CD4-positive, alpha-beta memory T cell (primary cell): ENCODE results near the gene MKS1. TPM values are rescaled to one million over a fixed set of nuclear protein-coding genes. Genes with fewer than 3 reads are reported as not detected.

Experiments used
- CTCF ChIA-PET: fragments of 350-600 bp; sonication (Branson Sonifier 250); formaldehyde crosslinking; loops from one replicate; lab custom pipeline; 2021; ENCODE audit warnings: inconsistent platforms; ENCODE audit not compliant: partially characterized antibody; lab: Charles Lee
- POLR2A ChIA-PET: fragments of 350-600 bp; sonication (Branson Sonifier 250); formaldehyde crosslinking; loops from one replicate; lab custom pipeline; 2021; ENCODE audit not compliant: partially characterized antibody; lab: Charles Lee
- DNase-seq, 5 donors: peaks; one replicate each; pipeline versions ENCODE4 v3.0.0 to v3.0.0-alpha.2; 2020 to 2022; ENCODE audit warnings: mixed read lengths in 1 of 5
- H3K27ac ChIP-seq: one replicate; pipeline ENCODE4 v1.7.0; 2013; ENCODE audit warnings: low read depth, low read length
- H3K27me3 ChIP-seq: 2 replicates; pipeline ENCODE4 v1.7.0; 2013; ENCODE audit warnings: mild to moderate bottlenecking, low read length, moderate library complexity; ENCODE audit not compliant: insufficient read depth
- H3K36me3 ChIP-seq: 2 replicates; pipeline ENCODE4 v1.7.0; 2013; ENCODE audit warnings: mild to moderate bottlenecking, low read length, moderate library complexity; ENCODE audit not compliant: insufficient read depth
- H3K4me1 ChIP-seq: 2 replicates; pipeline ENCODE4 v1.7.0; 2013; ENCODE audit warnings: mild to moderate bottlenecking, low read length, moderate library complexity; ENCODE audit not compliant: insufficient read depth
- H3K4me3 ChIP-seq, 2 donors: one replicate each; pipeline ENCODE4 v1.7.0; 2013; ENCODE audit warnings: low read length in 2 of 2, mild to moderate bottlenecking in 1 of 2
- H3K9me3 ChIP-seq, 2 donors: one replicate each; pipeline ENCODE4 v1.7.0; 2013; ENCODE audit warnings: low read length in 2 of 2, control low read depth in 1 of 2; ENCODE audit not compliant: control insufficient read depth in 1 of 2
- H3K27ac Mint-ChIP-seq, 7 donors: one replicate each; pipeline ENCODE4 v1.8.0; 2020 to 2021; ENCODE audit warnings: mixed read lengths in 7 of 7, mild to moderate bottlenecking in 6 of 7, inconsistent platforms in 3 of 7, moderate library complexity in 3 of 7
- H3K27me3 Mint-ChIP-seq, 2 donors: one replicate each; pipeline ENCODE4 v1.8.0; 2020 to 2021; ENCODE audit warnings: mixed read lengths in 2 of 2
- H3K36me3 Mint-ChIP-seq, 2 donors: one replicate each; pipeline ENCODE4 v1.8.0; 2020 to 2021; ENCODE audit warnings: mixed read lengths in 2 of 2, inconsistent platforms in 1 of 2, mild to moderate bottlenecking in 1 of 2
- H3K4me1 Mint-ChIP-seq, 4 donors: one replicate each; pipeline ENCODE4 v1.8.0; 2020 to 2021; ENCODE audit warnings: mixed read lengths in 4 of 4, mild to moderate bottlenecking in 1 of 4
- H3K4me3 Mint-ChIP-seq, 8 donors: one replicate each; pipeline ENCODE4 v1.8.0; 2020 to 2021; ENCODE audit warnings: mixed read lengths in 8 of 8, mild to moderate bottlenecking in 7 of 8, moderate library complexity in 6 of 8, inconsistent platforms in 3 of 8
- H3K9me3 Mint-ChIP-seq, 8 donors: one replicate each; pipeline ENCODE4 v1.8.0; 2020 to 2021; ENCODE audit warnings: mixed read lengths in 8 of 8, mild to moderate bottlenecking in 5 of 8, inconsistent platforms in 3 of 8, moderate library complexity in 1 of 8
- intact Hi-C: fragments of 100-400 bp; cut with micrococcal nuclease; formaldehyde crosslinking; loops from one replicate; pipeline ENCODE4 v1.15.1; 2023
- polyA plus RNA-seq, 2 donors: library from polyadenylated mRNA; unstranded; fragments of 300-500 nt; fragmentation: Illumina TruSeq; gene quantifications; one replicate each; pipeline ENCODE4 v1.2.3, GENCODE V29; 2021
- total RNA-seq, 2 experiments: library from RNA; stranded (reverse); gene quantifications; one replicate each; pipeline ENCODE4 v1.2.3, GENCODE V29; 2021

MKS1 gene
- total and polyA plus RNA-seq, 4 experiments from 2014 or later, result 12.1 to 29.4 (median 20.7) TPM

DNA sequence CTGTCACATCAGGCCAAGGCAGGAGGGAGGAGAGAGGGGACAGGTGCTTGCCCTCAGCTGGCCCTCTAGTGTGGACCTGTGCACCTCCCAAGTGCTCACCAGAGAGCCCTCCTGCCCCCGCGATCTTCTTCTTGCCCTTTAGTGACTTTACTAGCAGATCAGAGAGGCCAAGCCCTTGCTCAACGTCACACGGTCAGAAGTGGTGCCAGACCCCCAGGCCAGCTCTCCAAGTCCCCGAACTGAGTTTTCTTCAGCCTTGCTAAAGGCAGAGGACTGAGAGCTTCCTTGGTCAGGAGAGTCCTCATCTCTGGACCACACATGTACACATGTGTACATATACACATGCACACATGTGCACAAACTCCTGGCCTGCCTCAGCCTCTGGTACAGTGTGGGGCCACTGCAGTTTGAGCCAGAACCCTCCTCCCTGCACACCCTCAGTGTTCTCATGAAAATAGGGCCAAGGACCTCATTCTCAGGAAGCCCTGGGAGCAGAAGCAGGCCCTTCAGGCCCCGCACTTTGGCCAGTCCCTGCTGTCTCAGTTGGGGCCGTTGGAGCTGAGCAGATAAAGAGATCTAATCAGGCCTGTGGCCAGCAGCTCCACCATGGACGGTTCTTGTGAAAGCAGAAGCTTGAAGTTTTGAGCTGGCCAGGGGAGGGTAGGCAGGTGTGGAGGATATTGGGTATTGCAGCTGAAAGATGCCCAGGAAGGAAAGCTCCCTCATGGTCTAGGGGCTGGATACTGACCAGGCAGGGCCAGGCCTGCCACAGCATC is 33.9 kb downstream of the MKS1 start:
- Histone ChIP-seq H3K4me1 (peaks cover 3% of the 10 kb centered on the region), H3K27ac (no peak overlapping the region), H3K27me3 (peaks cover 2% of the 10 kb centered on the region), H3K9me3 (no peaks in the 10 kb centered on the region), H3K36me3 (no peaks in the 10 kb centered on the region), H3K4me3 (no peak overlapping the region)
- intact Hi-C loops, result no loop called here
- H3K9me3 Mint-ChIP-seq, result peaks cover 0 to 1% (median 0%) of the 10 kb centered on the region in 8 donors
- peaks cover 2 to 6% (median 4%) of the 10 kb centered on the region in 4 donors for H3K4me1 Mint-ChIP-seq
- POLR2A ChIA-PET, result no interaction called here
- H3K27me3 Mint-ChIP-seq, result peaks cover 2 to 5% of the 10 kb centered on the region in 2 donors
- CTCF ChIA-PET, result interaction anchor here (0.6 to 1.7 kb wide), 6 partner anchors 9 to 334 kb away, joined by 3 to 8 read pairs (median 4); no protein-coding TSS in a partner anchor
- no peaks in the 10 kb centered on the region for H3K36me3 Mint-ChIP-seq
- no peak overlapping the region for H3K4me3 Mint-ChIP-seq
- peak overlapping the region in 1 of 7 donors; percentile 56 for H3K27ac Mint-ChIP-seq
- DNase-seq, result no peak

DNA sequence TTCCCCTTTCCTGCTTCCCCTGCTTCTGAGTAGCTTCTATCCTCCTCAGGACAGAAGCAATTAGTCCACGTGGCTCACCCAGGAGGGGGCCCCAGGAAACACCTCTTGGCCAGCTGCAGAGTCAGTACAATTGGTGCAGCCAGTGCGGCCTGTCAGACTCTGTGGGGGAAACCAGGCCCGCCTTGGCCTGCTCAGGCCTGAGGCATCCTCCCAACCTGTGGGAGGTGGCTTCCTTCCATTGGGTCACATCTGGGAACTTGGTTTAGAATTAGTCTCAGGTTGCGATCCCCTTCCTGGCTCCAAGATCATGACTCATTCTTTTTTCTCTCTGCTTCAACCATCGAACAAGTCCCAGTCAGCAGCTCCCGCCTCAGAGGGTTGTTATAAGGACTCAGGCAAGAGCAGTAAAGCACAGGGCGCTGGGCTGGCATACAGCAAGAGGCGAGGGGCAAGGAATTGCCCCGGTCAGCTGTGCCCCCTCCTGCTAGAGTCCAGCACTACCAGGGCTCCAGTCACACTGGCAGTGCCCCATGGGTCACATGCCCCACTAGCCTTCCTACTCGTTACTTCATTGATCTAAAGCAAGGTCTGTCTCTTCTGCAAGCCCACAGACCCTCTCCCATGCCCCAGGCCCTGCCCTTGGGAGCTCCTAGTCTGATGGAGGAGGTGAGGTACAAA is 34.6 kb downstream of the MKS1 start:
- H3K9me3 Mint-ChIP-seq, result peaks cover 0 to 1% (median 0%) of the 10 kb centered on the region in 8 donors
- Histone ChIP-seq H3K36me3 (no peaks in the 10 kb centered on the region), H3K27me3 (no peaks in the 10 kb centered on the region), H3K27ac (no peak overlapping the region), H3K4me3 (no peak overlapping the region), H3K4me1 (peaks cover 3% of the 10 kb centered on the region), H3K9me3 (no peaks in the 10 kb centered on the region)
- POLR2A ChIA-PET, result no interaction called here
- DNase-seq, result no peak
- H3K4me1 Mint-ChIP-seq, result peaks cover 2 to 6% (median 4%) of the 10 kb centered on the region in 4 donors
- peak overlapping the region in 1 of 7 donors; percentile 56 for H3K27ac Mint-ChIP-seq
- no peaks in the 10 kb centered on the region for H3K36me3 Mint-ChIP-seq
- peaks cover 2 to 5% of the 10 kb centered on the region in 2 donors for H3K27me3 Mint-ChIP-seq
- H3K4me3 Mint-ChIP-seq, result no peak overlapping the region
- intact Hi-C loops, result no loop called here
- CTCF ChIA-PET, result interaction anchor here (1.7 to 1.9 kb wide), 2 partner anchors 11 to 12 kb away, joined by 6 to 8 read pairs; no protein-coding TSS in a partner anchor

DNA sequence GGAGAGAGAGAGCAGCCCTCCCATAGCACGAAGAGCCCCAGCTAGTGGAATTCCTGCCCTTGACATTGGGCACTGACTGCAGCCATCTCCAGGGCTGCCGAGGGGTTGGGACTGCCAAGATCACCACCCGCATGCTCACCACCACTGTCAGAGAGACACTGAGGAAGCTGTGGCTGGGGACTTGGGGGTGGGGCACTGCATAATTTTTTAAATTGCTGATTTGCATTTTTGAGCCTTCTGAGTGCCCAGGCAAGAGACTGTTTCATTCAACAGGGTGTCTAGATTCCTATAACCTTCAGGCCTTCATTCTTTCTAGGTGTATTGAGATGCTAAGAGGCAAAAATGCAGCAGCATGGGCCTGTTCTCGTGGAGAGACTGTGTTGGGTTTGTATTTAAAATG is 35.5 kb downstream of the MKS1 start:
- Mint-ChIP-seq H3K4me3 (no peak overlapping the region), H3K27ac (no peak overlapping the region), H3K27me3 (peaks cover 5 to 6% of the 10 kb centered on the region in 2 donors), H3K36me3 (no peaks in the 10 kb centered on the region), H3K4me1 (peaks cover 2 to 6% (median 4%) of the 10 kb centered on the region in 4 donors), H3K9me3 (peaks cover 0 to 1% (median 0%) of the 10 kb centered on the region in 8 donors)
- no peak for DNase-seq
- H3K4me3 ChIP-seq, result no peak overlapping the region
- intact Hi-C loops, result no loop called here
- H3K4me1 ChIP-seq, result peaks cover 3% of the 10 kb centered on the region
- H3K27ac ChIP-seq, result no peak overlapping the region
- ChIA-PET POLR2A (no interaction called here), CTCF (interaction anchor here (1.9 kb wide), 1 partner anchor 10 kb away, joined by 6 read pairs; no protein-coding TSS in a partner anchor)
- H3K27me3 ChIP-seq, result no peaks in the 10 kb centered on the region
- H3K9me3 ChIP-seq, result no peaks in the 10 kb centered on the region
- no peaks in the 10 kb centered on the region for H3K36me3 ChIP-seq

DNA sequence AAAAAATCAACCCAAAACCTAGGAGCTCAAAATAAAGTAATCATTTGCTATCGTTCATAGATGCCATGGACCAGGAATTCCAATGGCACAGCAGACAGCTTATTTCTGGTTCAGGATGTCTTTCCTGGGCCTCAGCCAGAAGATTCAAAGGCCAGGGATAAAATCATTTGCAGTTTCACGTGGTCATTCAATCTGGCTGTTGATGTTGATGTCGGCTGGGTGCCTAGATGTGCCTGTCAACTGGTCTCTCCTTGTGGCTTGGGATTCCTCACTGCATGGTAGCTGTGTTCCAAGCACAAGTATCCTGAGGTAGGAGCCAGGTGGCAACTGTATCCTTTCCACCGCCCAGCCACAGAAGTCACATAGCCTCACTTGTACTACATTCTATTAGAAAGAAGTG is 37.3 kb downstream of the MKS1 start:
- H3K4me1 Mint-ChIP-seq, result peaks cover 2 to 6% (median 4%) of the 10 kb centered on the region in 4 donors
- H3K36me3 Mint-ChIP-seq, result no peaks in the 10 kb centered on the region
- CTCF ChIA-PET, result interaction anchor here (0.8 to 1.9 kb wide), 3 partner anchors 9 to 157 kb away, joined by 3 to 8 read pairs (median 6); no protein-coding TSS in a partner anchor
- H3K4me3 ChIP-seq, result no peak overlapping the region
- no peak for DNase-seq
- H3K27me3 ChIP-seq, result no peaks in the 10 kb centered on the region
- H3K4me3 Mint-ChIP-seq, result no peak overlapping the region
- no peaks in the 10 kb centered on the region for H3K36me3 ChIP-seq
- H3K27me3 Mint-ChIP-seq, result peaks cover 5 to 6% of the 10 kb centered on the region in 2 donors
- H3K4me1 ChIP-seq, result peaks cover 3% of the 10 kb centered on the region
- no peak overlapping the region for H3K27ac Mint-ChIP-seq
- POLR2A ChIA-PET, result no interaction called here
- H3K9me3 Mint-ChIP-seq, result peaks cover 0 to 1% (median 0%) of the 10 kb centered on the region in 8 donors
- no peak overlapping the region for H3K27ac ChIP-seq
- intact Hi-C loops, result no loop called here
- H3K9me3 ChIP-seq, result no peaks in the 10 kb centered on the region

DNA sequence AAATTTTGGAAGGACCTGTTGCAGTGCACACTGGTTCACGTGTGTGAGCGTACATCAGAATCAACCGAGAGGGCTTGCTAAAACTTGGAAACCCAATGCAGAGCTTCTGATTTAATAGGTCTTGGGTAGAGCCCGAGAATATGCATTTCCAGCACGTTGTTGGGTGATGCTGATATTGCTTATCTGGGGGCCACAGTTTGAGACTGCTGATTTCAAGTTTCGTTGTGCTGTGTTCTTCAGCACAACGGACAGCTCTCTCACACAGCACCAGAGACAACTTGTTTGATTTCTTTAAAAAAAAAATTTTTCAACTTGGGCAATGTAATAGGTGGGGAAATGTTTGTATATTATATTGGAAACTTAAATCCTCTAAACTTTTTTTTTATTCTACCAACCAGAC is 42.9 kb downstream of the MKS1 start:
- H3K27ac ChIP-seq, result no peak overlapping the region
- H3K4me1 ChIP-seq, result peaks cover 16% of the 10 kb centered on the region
- ChIA-PET CTCF (interaction anchor here (1.3 to 3.1 kb wide), 4 partner anchors 19 to 54 kb away, joined by 4 to 31 read pairs (median 4); no protein-coding TSS in a partner anchor), POLR2A (interaction anchor here (0.6 kb wide), 1 partner anchor 54 kb away, joined by 3 read pairs; no protein-coding TSS in a partner anchor)
- no peak for DNase-seq
- H3K4me3 Mint-ChIP-seq, result no peak overlapping the region
- H3K4me1 Mint-ChIP-seq, result peaks cover 14 to 15% (median 15%) of the 10 kb centered on the region in 4 donors
- intact Hi-C loops, result no loop called here
- no peak overlapping the region for H3K27ac Mint-ChIP-seq
- no peaks in the 10 kb centered on the region for H3K27me3 ChIP-seq
- H3K27me3 Mint-ChIP-seq, result peaks cover 2 to 6% of the 10 kb centered on the region in 2 donors
- H3K36me3 Mint-ChIP-seq, result no peaks in the 10 kb centered on the region
- H3K9me3 ChIP-seq, result no peaks in the 10 kb centered on the region
- no peak overlapping the region for H3K4me3 ChIP-seq
- H3K36me3 ChIP-seq, result no peaks in the 10 kb centered on the region
- no peaks in the 10 kb centered on the region for H3K9me3 Mint-ChIP-seq

DNA sequence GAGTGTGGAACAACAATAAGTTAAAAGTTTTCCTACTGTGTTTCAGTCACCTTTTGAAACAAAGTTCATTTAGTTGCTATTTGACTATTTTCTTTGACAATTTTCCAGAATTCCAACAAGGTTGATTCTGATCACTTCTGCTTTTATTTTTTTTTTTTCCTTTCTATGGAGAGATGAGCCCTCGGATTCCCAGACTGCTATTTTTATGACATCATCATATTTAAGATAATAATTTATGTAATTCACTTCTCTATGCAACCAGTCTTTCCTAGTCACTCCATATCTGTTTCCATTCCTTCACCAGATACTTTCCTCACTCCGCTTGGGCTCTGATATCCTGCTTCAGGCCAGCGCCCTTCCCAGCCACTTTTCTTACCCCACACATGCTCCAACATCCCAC is 44.2 kb downstream of the MKS1 start:
- CTCF ChIA-PET, result interaction anchor here (0.7 to 3.1 kb wide), 6 partner anchors 10 to 62 kb away, joined by 3 to 31 read pairs (median 4); no protein-coding TSS in a partner anchor
- POLR2A ChIA-PET, result no interaction called here

More for the DNA sequence above, 44.2 kb downstream of the MKS1 start:
- DNase-seq, result no peak
- Histone ChIP-seq H3K27me3 (no peaks in the 10 kb centered on the region), H3K4me1 (peaks cover 29% of the 10 kb centered on the region), H3K27ac (no peak overlapping the region), H3K4me3 (no peak overlapping the region), H3K9me3 (no peaks in the 10 kb centered on the region), H3K36me3 (no peaks in the 10 kb centered on the region)
- Mint-ChIP-seq H3K27ac (no peak overlapping the region), H3K27me3 (peaks cover 2 to 6% of the 10 kb centered on the region in 2 donors), H3K4me1 (peaks cover 25 to 29% (median 26%) of the 10 kb centered on the region in 4 donors), H3K36me3 (no peaks in the 10 kb centered on the region), H3K4me3 (no peak overlapping the region), H3K9me3 (no peaks in the 10 kb centered on the region)
- intact Hi-C loops, result no loop called here
